Measurements from ENCODE around the gene BAIAP2.

Gene BAIAP2

DNA sequence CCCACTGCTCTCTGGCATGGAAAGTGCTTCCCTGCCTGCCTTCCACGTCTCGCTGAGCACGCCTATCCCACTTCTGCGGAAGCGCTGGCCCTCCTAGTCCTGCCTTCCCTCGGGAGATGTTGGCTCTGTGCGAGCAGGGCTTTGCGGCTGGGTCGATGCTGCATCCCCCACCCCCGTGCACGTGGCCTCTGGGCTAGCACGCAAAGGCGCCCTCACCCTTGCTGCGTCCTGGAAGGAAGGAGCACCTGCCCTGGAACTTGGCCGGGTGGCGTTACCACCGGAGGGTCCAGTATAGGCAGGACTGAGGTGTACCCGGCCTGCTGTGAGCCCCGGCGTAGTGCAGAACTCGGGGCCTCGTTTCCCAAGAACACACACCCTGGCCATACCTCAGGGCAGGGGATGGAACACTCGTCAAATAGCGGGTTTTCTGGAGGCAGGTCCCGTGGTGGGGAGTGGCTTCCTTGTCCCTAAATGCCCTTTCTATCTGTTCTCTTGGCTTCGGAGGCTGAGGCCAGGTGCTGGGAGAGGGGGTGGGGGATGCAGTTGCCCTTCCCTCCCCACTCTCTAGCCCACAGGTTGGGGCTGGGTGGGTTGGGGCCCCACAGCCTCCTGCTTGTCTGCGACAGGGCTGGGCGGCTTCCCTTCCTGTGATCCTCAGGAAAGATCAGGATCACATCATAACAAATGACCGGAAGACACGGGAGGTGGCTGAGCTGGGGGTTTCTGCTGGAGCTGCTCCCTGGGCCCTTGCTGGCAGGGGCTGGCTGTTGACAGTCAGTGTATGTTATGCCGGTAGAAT lies 17.4 kb downstream of the BAIAP2 start:
- Histone ChIP-seq H3K4me3 (ENCODE audit: low read depth in 1 of 2, low read length in 2 of 2) (no peak overlapping the region), H3K36me3 (ENCODE audit: insufficient read depth, low read length) (no peaks in the 10 kb centered on the region), H3K27me3 (ENCODE audit: control insufficient read depth in 1 of 2, insufficient read depth in 2 of 2, low read length in 2 of 2) (no peaks in the 10 kb centered on the region), H3K9me3 (ENCODE audit: low read length) (no peaks in the 10 kb centered on the region), H3K9ac (ENCODE audit: low read length) (no peak overlapping the region), H3K4me1 (ENCODE audit: insufficient read depth, low read length) (peaks cover 28% of the 10 kb centered on the region), H3K27ac (ENCODE audit: low read depth, low read length) (no peak overlapping the region)

DNA sequence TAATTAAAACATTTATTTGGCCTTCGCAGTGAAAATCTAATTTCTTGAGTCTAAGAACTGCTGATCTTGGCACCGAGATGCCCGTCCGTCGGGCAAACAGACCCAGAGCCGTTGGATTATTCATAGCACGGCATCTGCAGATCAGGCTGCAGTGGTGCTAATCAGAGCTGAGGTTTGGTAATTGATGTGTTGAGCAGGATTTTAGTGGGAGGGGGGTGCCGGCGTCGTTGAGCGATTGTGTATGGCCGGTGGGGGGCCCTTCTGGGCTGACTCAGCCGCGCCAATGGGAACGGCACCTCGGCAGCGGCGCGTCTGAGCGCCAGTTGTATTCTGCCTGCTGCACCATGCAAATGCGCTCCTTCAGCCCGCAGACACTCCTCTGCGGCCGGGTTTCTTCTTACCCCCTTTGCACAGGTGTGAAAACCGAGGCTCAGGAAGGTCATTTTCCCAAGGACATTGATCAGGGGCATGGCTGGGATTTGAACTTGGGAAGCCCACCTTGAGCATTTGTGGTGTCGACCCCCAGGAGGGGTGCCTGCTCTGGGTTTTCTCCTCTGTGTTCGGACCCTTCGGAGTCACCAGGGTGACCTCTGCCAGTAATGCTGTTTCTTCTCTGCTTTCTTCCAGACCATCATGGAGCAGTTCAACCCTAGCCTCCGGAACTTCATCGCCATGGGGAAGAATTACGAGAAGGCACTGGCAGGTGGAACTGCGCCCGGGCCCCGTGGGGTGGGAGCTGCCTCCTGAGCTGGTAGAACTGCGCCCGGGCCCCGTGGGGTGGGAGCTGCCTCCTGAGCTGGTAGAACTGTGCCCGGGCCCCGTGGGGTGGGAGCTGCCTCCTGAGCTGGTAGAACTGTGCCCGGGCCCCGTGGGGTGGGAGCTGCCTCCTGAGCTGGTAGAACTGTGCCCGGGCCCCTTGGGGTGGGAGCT lies 18.4 kb downstream of the BAIAP2 start:
- no peaks in the 10 kb centered on the region for H3K36me3 ChIP-seq (ENCODE audit: insufficient read depth, low read length)
- no peaks in the 10 kb centered on the region for H3K9me3 ChIP-seq (ENCODE audit: low read length)
- H3K9ac ChIP-seq (ENCODE audit: low read length) = no peak overlapping the region
- H3K27ac ChIP-seq (ENCODE audit: low read depth, low read length) = no peak overlapping the region
- H3K4me3 ChIP-seq (ENCODE audit: low read depth in 1 of 2, low read length in 2 of 2) = no peak overlapping the region
- peaks cover 22% of the 10 kb centered on the region for H3K4me1 ChIP-seq (ENCODE audit: insufficient read depth, low read length)
- H3K27me3 ChIP-seq (ENCODE audit: control insufficient read depth in 1 of 2, insufficient read depth in 2 of 2, low read length in 2 of 2) = no peaks in the 10 kb centered on the region

DNA sequence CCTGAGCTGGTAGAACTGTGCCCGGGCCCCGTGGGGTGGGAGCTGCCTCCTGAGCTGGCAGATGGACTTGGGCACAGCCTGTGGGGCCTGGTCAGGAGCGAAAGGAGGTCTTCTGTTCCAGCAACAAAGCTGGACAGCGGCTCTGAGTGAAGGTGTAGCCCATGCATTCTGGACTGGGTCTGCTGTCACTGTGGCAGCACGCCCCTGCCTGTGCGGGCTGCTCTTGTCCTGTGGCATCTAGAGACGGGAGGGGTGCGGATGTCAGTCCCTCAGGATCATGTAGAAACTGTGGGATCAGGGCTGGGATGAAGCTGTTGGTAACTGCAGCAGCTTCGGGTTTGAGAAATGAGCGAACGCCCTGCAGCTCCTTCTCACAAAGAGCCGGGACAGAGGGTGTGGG lies 19.4 kb downstream of the BAIAP2 start:
- no peak overlapping the region for H3K27ac ChIP-seq (ENCODE audit: low read depth, low read length)
- no peaks in the 10 kb centered on the region for H3K27me3 ChIP-seq (ENCODE audit: control insufficient read depth in 1 of 2, insufficient read depth in 2 of 2, low read length in 2 of 2)
- peaks cover 17% of the 10 kb centered on the region for H3K4me1 ChIP-seq (ENCODE audit: insufficient read depth, low read length)
- H3K9ac ChIP-seq (ENCODE audit: low read length) = no peak overlapping the region
- H3K36me3 ChIP-seq (ENCODE audit: insufficient read depth, low read length) = no peaks in the 10 kb centered on the region
- no peak overlapping the region for H3K4me3 ChIP-seq (ENCODE audit: low read depth in 1 of 2, low read length in 2 of 2)
- no peaks in the 10 kb centered on the region for H3K9me3 ChIP-seq (ENCODE audit: low read length)

DNA sequence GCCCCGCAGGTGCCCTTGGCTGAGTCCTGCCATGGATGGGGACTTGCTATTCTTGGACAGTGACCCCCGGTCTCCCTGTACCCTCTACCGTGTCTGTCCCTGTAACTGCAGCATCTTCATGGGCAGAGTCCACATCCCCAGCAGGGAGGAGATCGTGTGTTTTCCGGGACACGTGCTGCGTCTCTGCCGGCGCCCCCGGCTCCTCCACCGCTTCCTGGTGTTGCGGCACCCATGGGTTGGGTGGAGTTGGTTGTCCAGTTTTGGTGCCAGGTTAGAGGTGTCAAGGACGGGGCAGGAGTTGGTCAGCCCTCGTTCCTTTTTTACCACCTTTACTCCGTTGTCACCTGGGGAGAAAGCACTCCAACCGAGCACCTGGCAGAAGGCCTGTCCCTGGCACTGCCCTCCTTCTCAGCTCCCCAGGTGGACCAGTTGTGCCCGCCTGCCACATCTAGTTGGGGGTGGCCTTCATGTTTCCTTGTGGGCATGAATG lies 20.0 kb downstream of the BAIAP2 start:
- no peaks in the 10 kb centered on the region for H3K9me3 ChIP-seq (ENCODE audit: low read length)
- no peak overlapping the region for H3K27ac ChIP-seq (ENCODE audit: low read depth, low read length)
- peaks cover 17% of the 10 kb centered on the region for H3K4me1 ChIP-seq (ENCODE audit: insufficient read depth, low read length)
- no peak overlapping the region for H3K4me3 ChIP-seq (ENCODE audit: low read depth in 1 of 2, low read length in 2 of 2)
- no peak overlapping the region for H3K9ac ChIP-seq (ENCODE audit: low read length)
- H3K36me3 ChIP-seq (ENCODE audit: insufficient read depth, low read length) = no peaks in the 10 kb centered on the region
- no peaks in the 10 kb centered on the region for H3K27me3 ChIP-seq (ENCODE audit: control insufficient read depth in 1 of 2, insufficient read depth in 2 of 2, low read length in 2 of 2)

DNA sequence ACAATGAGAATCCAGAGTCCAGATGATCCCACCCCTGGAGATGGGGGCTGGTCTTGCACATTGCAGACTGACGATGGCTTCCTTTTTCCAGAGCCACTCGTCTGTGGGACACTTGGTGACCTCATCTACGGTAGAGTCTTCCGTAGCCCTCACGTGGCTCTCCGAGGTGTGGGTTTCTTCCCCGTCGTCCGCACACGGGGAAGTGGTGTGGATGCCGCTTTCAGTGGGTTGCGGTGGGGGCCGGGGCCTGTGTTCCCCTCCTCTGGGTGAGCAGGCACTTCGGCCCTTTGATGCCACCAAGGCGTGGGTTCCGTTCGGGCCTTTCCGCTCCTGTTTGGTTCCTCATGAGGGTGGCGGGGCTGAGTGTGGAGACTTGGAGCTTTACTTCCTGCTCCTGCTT lies 21.4 kb downstream of the BAIAP2 start:
- H3K27ac ChIP-seq (ENCODE audit: low read depth, low read length) = no peak overlapping the region
- H3K9ac ChIP-seq (ENCODE audit: low read length) = no peak overlapping the region
- H3K27me3 ChIP-seq (ENCODE audit: control insufficient read depth in 1 of 2, insufficient read depth in 2 of 2, low read length in 2 of 2) = no peaks in the 10 kb centered on the region

DNA sequence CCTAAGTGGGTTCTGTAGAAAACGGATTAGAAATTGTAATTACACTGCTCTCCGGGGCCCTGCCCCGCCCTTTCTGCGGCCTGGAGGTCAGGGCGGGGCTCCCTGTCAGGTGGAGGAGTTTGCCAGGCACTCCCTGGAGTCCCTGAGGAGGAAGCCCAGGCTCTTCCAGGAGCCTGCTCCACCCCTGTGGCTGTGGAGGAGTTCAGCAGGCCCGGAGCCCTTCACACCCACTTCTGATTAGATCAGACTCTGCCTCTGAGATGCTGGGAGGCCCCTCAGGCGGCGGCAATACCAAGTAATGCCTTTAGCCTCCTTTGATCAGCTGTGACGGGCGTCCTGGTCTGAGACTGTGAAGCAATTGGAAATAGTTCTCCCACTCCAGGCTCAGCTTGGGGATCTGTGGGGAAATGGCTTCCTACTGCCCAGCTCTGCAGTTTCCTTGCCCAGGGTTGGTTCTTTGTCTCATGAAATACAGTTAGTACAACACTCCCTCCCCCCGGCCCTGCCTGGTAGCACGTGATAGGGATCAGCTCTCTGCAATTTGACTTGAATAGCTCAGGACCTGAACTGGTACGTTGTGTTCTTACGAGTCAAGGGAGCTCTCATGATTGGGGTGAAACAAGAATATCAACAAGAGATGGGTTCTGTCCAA lies 22.3 kb downstream of the BAIAP2 start:
- Histone ChIP-seq H3K36me3 (ENCODE audit: insufficient read depth, low read length) (no peaks in the 10 kb centered on the region), H3K27me3 (ENCODE audit: control insufficient read depth in 1 of 2, insufficient read depth in 2 of 2, low read length in 2 of 2) (no peaks in the 10 kb centered on the region), H3K9me3 (ENCODE audit: low read length) (no peaks in the 10 kb centered on the region), H3K9ac (ENCODE audit: low read length) (no peak overlapping the region), H3K4me1 (ENCODE audit: insufficient read depth, low read length) (peaks cover 14% of the 10 kb centered on the region), H3K4me3 (ENCODE audit: low read depth in 1 of 2, low read length in 2 of 2) (no peak overlapping the region), H3K27ac (ENCODE audit: low read depth, low read length) (peak overlapping the region; percentile 28)

More for the DNA sequence above, 21.4 kb downstream of the BAIAP2 start:
- Histone ChIP-seq H3K4me3 (ENCODE audit: low read depth in 1 of 2, low read length in 2 of 2) (no peak overlapping the region), H3K9me3 (ENCODE audit: low read length) (no peaks in the 10 kb centered on the region), H3K4me1 (ENCODE audit: insufficient read depth, low read length) (peaks cover 17% of the 10 kb centered on the region), H3K36me3 (ENCODE audit: insufficient read depth, low read length) (no peaks in the 10 kb centered on the region)

DNA sequence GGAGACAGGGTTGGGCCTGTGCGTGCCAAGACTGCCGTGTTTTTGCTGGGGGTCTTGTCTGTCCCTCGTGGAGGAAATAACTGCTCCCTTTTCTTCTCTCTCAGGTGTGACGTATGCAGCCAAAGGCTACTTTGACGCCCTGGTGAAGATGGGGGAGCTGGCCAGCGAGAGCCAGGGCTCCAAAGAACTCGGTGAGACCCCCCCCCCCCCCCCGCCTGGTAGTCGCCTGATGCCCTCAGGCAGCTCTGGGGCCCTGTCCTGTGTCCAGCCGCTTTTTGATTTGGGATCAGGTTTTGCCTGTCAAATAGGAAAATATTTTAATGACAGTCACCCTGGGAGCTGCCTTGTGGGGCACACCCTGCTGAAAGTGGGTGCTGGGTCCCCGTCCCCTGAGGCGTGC lies 22.8 kb downstream of the BAIAP2 start:
- no peaks in the 10 kb centered on the region for H3K36me3 ChIP-seq (ENCODE audit: insufficient read depth, low read length)
- no peak overlapping the region for H3K4me3 ChIP-seq (ENCODE audit: low read depth in 1 of 2, low read length in 2 of 2)
- no peak overlapping the region for H3K27ac ChIP-seq (ENCODE audit: low read depth, low read length)

DNA sequence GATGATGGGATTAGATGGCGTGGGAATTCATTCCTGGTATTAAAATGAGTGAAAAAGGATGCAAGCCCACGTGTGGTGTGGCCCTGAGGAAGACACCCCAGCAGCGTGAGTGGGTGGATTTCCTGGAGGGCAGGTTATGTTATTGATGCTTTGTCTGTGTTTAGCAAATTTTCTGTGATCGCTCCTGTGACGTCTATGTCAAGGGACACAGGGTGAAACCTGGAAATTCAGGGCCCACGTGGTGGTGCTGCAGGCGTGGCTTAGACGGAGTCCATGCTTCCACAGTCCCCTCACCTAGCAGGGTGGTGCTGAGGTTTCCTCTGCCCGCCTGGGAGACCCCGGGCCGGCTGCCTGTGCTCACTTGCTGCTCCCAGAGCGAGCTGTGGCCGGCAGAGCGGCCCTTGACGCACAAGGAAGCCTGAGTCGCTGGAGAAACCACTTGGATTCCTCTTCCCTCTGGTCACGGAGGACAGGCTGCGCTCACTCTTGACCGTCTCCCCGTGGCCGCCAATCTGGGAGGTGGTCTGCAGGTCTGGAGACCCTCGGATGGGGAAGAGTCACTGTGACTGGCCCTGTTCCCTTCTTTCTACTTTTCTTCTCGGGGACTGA lies 23.4 kb downstream of the BAIAP2 start:
- Histone ChIP-seq H3K27ac (ENCODE audit: low read depth, low read length) (no peak overlapping the region), H3K9me3 (ENCODE audit: low read length) (no peaks in the 10 kb centered on the region), H3K4me1 (ENCODE audit: insufficient read depth, low read length) (peaks cover 12% of the 10 kb centered on the region), H3K4me3 (ENCODE audit: low read depth in 1 of 2, low read length in 2 of 2) (no peak overlapping the region), H3K27me3 (ENCODE audit: control insufficient read depth in 1 of 2, insufficient read depth in 2 of 2, low read length in 2 of 2) (no peaks in the 10 kb centered on the region), H3K9ac (ENCODE audit: low read length) (no peak overlapping the region), H3K36me3 (ENCODE audit: insufficient read depth, low read length) (no peaks in the 10 kb centered on the region)

More for the DNA sequence above, 22.8 kb downstream of the BAIAP2 start:
- H3K9ac ChIP-seq (ENCODE audit: low read length) = no peak overlapping the region
- H3K27me3 ChIP-seq (ENCODE audit: control insufficient read depth in 1 of 2, insufficient read depth in 2 of 2, low read length in 2 of 2) = no peaks in the 10 kb centered on the region
- peaks cover 11% of the 10 kb centered on the region for H3K4me1 ChIP-seq (ENCODE audit: insufficient read depth, low read length)
- H3K9me3 ChIP-seq (ENCODE audit: low read length) = no peaks in the 10 kb centered on the region

DNA sequence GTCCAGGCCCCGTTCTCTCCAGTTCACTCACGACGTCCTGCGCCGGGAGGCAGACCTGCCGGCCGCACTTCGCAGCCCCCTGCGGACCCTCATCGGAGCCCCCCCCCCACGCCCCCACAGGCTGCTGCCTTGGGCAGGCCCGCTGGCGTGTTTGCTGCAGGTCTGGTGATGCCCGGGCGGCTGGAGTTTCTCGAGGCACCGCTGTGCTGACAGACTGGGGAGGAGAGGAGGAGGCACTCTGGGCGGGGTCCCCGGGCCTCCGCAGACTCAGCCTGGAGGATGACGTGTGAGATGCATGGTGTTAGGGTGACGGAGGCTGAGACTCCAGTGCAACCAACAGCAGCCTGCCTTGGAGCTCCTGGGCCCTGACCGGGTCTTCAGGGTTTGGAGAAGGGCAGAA lies 24.1 kb downstream of the BAIAP2 start:
- Histone ChIP-seq H3K36me3 (ENCODE audit: insufficient read depth, low read length) (no peaks in the 10 kb centered on the region), H3K9ac (ENCODE audit: low read length) (no peak overlapping the region), H3K9me3 (ENCODE audit: low read length) (no peaks in the 10 kb centered on the region), H3K4me1 (ENCODE audit: insufficient read depth, low read length) (peaks cover 19% of the 10 kb centered on the region), H3K4me3 (ENCODE audit: low read depth in 1 of 2, low read length in 2 of 2) (no peak overlapping the region), H3K27me3 (ENCODE audit: control insufficient read depth in 1 of 2, insufficient read depth in 2 of 2, low read length in 2 of 2) (no peaks in the 10 kb centered on the region), H3K27ac (ENCODE audit: low read depth, low read length) (no peak overlapping the region)

DNA sequence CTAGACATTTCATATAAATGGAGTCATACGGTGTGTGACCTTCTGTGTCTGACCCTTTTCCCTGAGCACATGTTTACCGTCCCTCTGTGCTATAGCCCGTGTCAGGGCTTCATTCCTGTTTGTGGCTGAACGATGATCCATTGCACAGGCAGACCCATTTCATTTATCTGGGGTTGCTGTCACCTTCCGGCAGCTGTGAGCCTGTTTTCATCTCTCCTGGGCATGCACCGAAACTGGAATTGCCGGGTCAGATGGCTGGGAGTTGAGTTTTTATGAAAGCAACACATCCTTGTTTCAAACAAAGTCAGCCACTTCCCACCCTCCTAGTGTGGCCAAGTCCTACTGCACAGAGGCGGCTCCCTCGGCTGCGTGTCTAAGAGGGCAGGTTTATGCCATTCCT lies 25.5 kb downstream of the BAIAP2 start:
- no peak overlapping the region for H3K9ac ChIP-seq (ENCODE audit: low read length)
- no peak overlapping the region for H3K27ac ChIP-seq (ENCODE audit: low read depth, low read length)
- peaks cover 26% of the 10 kb centered on the region for H3K4me1 ChIP-seq (ENCODE audit: insufficient read depth, low read length)
- H3K27me3 ChIP-seq (ENCODE audit: control insufficient read depth in 1 of 2, insufficient read depth in 2 of 2, low read length in 2 of 2) = no peaks in the 10 kb centered on the region
- no peak overlapping the region for H3K4me3 ChIP-seq (ENCODE audit: low read depth in 1 of 2, low read length in 2 of 2)
- no peaks in the 10 kb centered on the region for H3K9me3 ChIP-seq (ENCODE audit: low read length)
- H3K36me3 ChIP-seq (ENCODE audit: insufficient read depth, low read length) = no peaks in the 10 kb centered on the region
